Fibroblast of upper back skin (primary cell): ENCODE data around the gene NAA25.
"Not testable (repeated sequence)": the region's sequence is repeated elsewhere in the genome, so short reads cannot be mapped to it uniquely, and the experiment has no call there.

ENCODE experiments used
- DNase-seq: peaks from one replicate; pipeline ENCODE4 v3.0.0-alpha.2; 2013

Gene NAA25

GRCh38 chr12:112007945-112008344, 100.6 kb downstream of the NAA25 start:
- no peak for DNase-seq

- no peak for DNase-seq
Observed at GRCh38 chr12:112005419-112006395, 102.9 kb downstream of the NAA25 start.

- no peak for DNase-seq
Observed at GRCh38 chr12:112004041-112004440, 104.5 kb downstream of the NAA25 start.

- no peak for DNase-seq
Observed at GRCh38 chr12:112001576-112001975, 107.0 kb downstream of the NAA25 start.

- DNase-seq, result no peak
Observed at GRCh38 chr12:112000820-112001219, 107.8 kb downstream of the NAA25 start.

- not testable (repeated sequence) for DNase-seq
Observed at GRCh38 chr12:111999129-111999528, 109.5 kb downstream of the NAA25 start.

- no peak for DNase-seq
Observed at GRCh38 chr12:111998015-111998414, 110.6 kb downstream of the NAA25 start.

GRCh38 chr12:111997300-111997699, 111.3 kb downstream of the NAA25 start:
- no peak for DNase-seq

- no peak for DNase-seq
Observed at GRCh38 chr12:111995782-111996480, 112.7 kb downstream of the NAA25 start.

GRCh38 chr12:111994211-111995111, 114.1 kb downstream of the NAA25 start:
- DNase-seq, result not testable (repeated sequence)

- DNase-seq, result no peak
Observed at GRCh38 chr12:111993292-111994150, 115.1 kb downstream of the NAA25 start.

- DNase-seq, result no peak
Observed at GRCh38 chr12:111992464-111992863, 116.1 kb downstream of the NAA25 start.

GRCh38 chr12:111991946-111992345, 116.6 kb downstream of the NAA25 start:
- DNase-seq, result peak; percentile 63

GRCh38 chr12:111991535-111991934, 117.0 kb downstream of the NAA25 start:
- DNase-seq, result no peak

GRCh38 chr12:111984820-111985219, 123.8 kb downstream of the NAA25 start:
- DNase-seq, result no peak

- DNase-seq, result peak; percentile 60
Observed at GRCh38 chr12:111981987-111982386, 126.6 kb downstream of the NAA25 start.

GRCh38 chr12:111980598-111980997, 128.0 kb downstream of the NAA25 start:
- DNase-seq, result no peak

- DNase-seq, result no peak
Observed at GRCh38 chr12:111978545-111978944, 130.0 kb downstream of the NAA25 start.

- DNase-seq, result no peak
Observed at GRCh38 chr12:111976860-111977259, 131.7 kb downstream of the NAA25 start.
